Ishikawa (cell line): ENCODE measurements around the gene LPCAT1.

Source experiments
- FOXM1 ChIP-seq: IDR thresholded peaks from 2 replicates; pipeline ENCODE4 v1.6.1; 2012; ENCODE audit warnings: low read depth, borderline replicate concordance
- NFIC ChIP-seq: IDR thresholded peaks from 2 replicates; pipeline ENCODE4 v1.6.1; 2012
- RAD21 ChIP-seq: IDR thresholded peaks from 2 replicates; pipeline ENCODE4 v1.6.1; 2012; ENCODE audit warnings: low read depth
- TAF1 ChIP-seq: IDR thresholded peaks from 2 replicates; pipeline ENCODE4 v1.6.1; 2012; ENCODE audit warnings: low read depth, mild to moderate bottlenecking
- TF ChIP-seq, protein P1 (sequence below): IDR thresholded peaks from 2 replicates; pipeline ENCODE4 v1.6.1; 2012; ENCODE audit warnings: low read depth, mild to moderate bottlenecking

DNA sequence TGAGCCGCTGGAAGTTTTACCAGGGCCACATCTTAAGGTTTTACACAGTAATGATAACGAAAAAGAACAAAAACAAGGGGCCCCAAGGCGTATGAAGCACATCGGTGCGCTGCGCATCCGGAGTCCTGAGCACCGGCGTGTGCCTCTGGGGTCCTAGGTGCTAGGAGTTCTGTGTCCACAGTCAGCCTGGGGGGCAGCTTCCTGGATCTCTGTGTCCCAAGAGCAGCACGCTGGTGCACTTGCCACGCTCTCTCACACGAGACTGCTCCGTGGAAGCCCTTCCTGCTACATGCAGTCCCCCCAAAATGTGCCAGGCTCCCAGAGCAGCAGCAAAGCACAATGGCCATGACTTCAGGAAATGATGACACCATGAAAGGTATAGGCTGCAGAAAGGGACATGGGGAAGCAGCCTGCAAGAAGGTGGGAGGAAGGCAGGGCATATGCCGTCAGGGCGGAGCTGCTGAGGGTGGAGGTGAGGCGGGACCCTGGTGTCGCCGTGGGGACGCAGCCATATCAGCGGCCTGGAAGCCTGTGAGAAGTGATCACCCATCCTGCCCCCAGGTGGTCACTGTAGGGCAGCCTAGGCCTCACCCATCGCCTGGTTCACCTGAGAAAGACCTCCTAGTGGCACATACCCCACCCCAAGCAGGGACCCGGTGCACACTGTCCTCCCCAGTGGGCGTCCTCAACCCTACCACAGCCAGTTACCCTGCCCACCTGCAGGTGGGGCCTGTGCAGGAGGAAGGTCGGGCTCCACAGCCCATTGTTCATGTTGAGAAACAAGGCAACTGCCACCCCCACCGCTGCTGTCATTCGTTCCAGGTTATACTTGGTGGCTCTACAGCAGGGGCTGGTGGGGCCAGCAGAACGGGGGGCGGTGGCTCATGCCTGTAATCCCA is 54.9 kb downstream of the LPCAT1 start:
- TF ChIP-seq NFIC = no peak
- TF ChIP-seq FOXM1 = no peak
- no peak for TF ChIP-seq RAD21
- TF ChIP-seq, protein P1, sequence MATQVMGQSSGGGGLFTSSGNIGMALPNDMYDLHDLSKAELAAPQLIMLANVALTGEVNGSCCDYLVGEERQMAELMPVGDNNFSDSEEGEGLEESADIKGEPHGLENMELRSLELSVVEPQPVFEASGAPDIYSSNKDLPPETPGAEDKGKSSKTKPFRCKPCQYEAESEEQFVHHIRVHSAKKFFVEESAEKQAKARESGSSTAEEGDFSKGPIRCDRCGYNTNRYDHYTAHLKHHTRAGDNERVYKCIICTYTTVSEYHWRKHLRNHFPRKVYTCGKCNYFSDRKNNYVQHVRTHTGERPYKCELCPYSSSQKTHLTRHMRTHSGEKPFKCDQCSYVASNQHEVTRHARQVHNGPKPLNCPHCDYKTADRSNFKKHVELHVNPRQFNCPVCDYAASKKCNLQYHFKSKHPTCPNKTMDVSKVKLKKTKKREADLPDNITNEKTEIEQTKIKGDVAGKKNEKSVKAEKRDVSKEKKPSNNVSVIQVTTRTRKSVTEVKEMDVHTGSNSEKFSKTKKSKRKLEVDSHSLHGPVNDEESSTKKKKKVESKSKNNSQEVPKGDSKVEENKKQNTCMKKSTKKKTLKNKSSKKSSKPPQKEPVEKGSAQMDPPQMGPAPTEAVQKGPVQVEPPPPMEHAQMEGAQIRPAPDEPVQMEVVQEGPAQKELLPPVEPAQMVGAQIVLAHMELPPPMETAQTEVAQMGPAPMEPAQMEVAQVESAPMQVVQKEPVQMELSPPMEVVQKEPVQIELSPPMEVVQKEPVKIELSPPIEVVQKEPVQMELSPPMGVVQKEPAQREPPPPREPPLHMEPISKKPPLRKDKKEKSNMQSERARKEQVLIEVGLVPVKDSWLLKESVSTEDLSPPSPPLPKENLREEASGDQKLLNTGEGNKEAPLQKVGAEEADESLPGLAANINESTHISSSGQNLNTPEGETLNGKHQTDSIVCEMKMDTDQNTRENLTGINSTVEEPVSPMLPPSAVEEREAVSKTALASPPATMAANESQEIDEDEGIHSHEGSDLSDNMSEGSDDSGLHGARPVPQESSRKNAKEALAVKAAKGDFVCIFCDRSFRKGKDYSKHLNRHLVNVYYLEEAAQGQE = no peak
- no peak for TF ChIP-seq TAF1
